PC-3 (cell line): ENCODE measurements around the gene PLPPR4.

Experiments
- CTCF ChIP-seq: fragments of 300-600 bp; sonication (generic); conservative IDR thresholded peaks from 2 replicates; pipeline ENCODE4 v1.5.1; 2017; ENCODE audit warnings: antibody characterized with exemption, low read depth, mild to moderate bottlenecking, low read length
- EZH2 ChIP-seq: fragments of 300-600 bp; sonication (generic); IDR thresholded peaks from one replicate; pipeline ENCODE4 v1.6.1; 2017; ENCODE audit warnings: antibody characterized with exemption, mild to moderate bottlenecking, low read length; ENCODE audit not compliant: unreplicated experiment
- EZH2phosphoT487 ChIP-seq: fragments of 300-600 bp; sonication (generic); IDR thresholded peaks from 2 replicates; pipeline ENCODE4 v1.6.1; 2018; ENCODE audit warnings: mild to moderate bottlenecking, antibody characterized with exemption, low read length, borderline replicate concordance

- TF ChIP-seq EZH2: no peak
- TF ChIP-seq CTCF: no peak
- no peak for TF ChIP-seq EZH2phosphoT487
Observed at GRCh38 chr1:99304725-99305282, 40.5 kb downstream of the PLPPR4 start.
